ENCODE results near the gene FERD3L.

DNA sequence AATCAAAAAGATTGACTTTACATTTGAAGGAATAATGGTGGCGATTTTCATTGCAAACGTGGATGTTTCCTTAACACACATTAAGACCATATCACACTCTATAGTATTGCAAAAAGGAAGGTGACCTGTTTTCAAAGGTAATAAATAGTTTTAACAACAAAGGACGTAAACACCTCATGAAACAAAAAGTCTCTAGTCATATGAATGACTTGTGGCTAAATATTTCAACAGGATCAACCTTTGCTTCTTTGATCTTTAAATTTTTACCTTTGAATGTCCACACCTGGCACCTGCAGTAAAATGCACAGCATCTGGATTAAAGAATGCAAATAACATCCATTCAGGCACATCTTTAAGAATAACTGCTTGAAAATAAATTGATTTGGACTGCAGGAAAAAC lies 30.0 kb upstream of the FERD3L start:
- TF ChIP-seq, protein P1, sequence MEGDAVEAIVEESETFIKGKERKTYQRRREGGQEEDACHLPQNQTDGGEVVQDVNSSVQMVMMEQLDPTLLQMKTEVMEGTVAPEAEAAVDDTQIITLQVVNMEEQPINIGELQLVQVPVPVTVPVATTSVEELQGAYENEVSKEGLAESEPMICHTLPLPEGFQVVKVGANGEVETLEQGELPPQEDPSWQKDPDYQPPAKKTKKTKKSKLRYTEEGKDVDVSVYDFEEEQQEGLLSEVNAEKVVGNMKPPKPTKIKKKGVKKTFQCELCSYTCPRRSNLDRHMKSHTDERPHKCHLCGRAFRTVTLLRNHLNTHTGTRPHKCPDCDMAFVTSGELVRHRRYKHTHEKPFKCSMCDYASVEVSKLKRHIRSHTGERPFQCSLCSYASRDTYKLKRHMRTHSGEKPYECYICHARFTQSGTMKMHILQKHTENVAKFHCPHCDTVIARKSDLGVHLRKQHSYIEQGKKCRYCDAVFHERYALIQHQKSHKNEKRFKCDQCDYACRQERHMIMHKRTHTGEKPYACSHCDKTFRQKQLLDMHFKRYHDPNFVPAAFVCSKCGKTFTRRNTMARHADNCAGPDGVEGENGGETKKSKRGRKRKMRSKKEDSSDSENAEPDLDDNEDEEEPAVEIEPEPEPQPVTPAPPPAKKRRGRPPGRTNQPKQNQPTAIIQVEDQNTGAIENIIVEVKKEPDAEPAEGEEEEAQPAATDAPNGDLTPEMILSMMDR (optimal IDR thresholded peaks at IDR 0.05 in 1 of 3, IDR thresholded peaks at IDR 0.05 in 1 of 3, conservative IDR thresholded peaks at IDR 0.05 in 1 of 3; ENCODE audit: extremely low read depth in 1 of 3, insufficient read depth in 2 of 3, low read length in 3 of 3), result no peak
- no peak for TF ChIP-seq EZH2 (IDR thresholded peaks at IDR 0.05; ENCODE audit: low read length)

All from keratinocyte (primary cell).